ENCODE data around the gene IL25. TPM values are rescaled to one million over a fixed set of nuclear protein-coding genes. Genes with fewer than 3 reads are reported as not detected.
"Not testable (repeated sequence)": the region's sequence is repeated elsewhere in the genome, so short reads cannot be mapped to it uniquely, and the experiment has no call there.

Gene IL25
- total RNA-seq, 1 donor: not detected

DNA sequence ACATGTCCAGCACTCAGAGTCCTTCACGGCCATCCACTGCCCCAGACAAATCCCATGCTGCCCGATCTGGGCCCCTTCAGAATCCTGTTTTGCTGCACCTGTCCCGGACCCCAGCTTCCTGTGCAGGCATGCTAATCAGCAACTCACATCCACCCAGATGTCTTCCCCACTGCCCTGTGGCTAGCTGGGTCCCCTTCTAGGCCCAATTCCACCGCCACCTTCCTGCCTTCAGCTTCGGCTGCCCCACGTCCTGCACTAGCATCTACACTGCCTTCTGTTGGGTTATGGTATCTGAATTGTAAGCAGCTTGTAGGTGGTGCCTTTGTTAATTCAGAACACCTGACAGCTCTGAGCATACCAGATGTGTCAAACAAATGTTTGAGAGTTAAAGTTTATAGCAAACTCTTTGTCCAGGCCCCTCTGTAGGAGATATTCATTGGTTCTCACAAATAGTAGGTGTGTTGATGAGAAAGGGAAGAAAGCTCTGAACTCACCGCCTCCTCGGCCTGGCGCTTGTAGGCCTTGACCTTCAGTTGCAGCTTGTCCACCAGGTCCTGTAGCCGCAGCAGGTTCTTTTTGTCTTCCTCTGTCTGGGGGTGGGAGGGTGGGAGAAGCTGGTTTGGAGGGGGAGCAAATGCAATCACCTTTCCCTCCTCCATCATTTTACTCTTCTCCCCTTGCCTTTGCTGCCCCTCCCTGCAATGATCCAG, 10.3 kb downstream of the IL25 start:
- no peaks in the 10 kb centered on the region for H3K36me3 ChIP-seq (ENCODE audit: insufficient read depth, low read length)
- H3K79me2 ChIP-seq (ENCODE audit: insufficient read depth, low read length): no peaks in the 10 kb centered on the region
- H2AFZ ChIP-seq (ENCODE audit: low read length): no peak overlapping the region
- no peaks in the 10 kb centered on the region for H3K27me3 ChIP-seq (ENCODE audit: insufficient read depth, low read length)
- no peak overlapping the region for H3K27ac ChIP-seq (ENCODE audit: low read depth, low read length)
- no peak for TF ChIP-seq CTCF (IDR thresholded peaks at IDR 0.05; ENCODE audit: extremely low read depth, low read depth, low read length)
- H3K4me2 ChIP-seq (ENCODE audit: insufficient read depth, low read length): no peak overlapping the region
- H4K20me1 ChIP-seq (ENCODE audit: insufficient read depth, low read length): no peaks in the 10 kb centered on the region
- H3K4me1 ChIP-seq (ENCODE audit: insufficient read depth, low read length): no peaks in the 10 kb centered on the region
- no peak overlapping the region for H3K4me3 ChIP-seq (ENCODE audit: insufficient read depth, low read length)
- no peaks in the 10 kb centered on the region for H3K9me3 ChIP-seq (ENCODE audit: low read depth, low read length)
- DNase-seq (ENCODE audit: insufficient read length, low spot score, missing footprints): no peak

- H3K27me3 ChIP-seq (ENCODE audit: insufficient read depth, low read length): no peaks in the 10 kb centered on the region
- no peak overlapping the region for H2AFZ ChIP-seq (ENCODE audit: low read length)
Measured at GRCh38 chr14:23384364-23385080, 11.9 kb downstream of the IL25 start.

GRCh38 chr14:23385244-23385641, 12.6 kb downstream of the IL25 start:
- Histone ChIP-seq H2AFZ (ENCODE audit: low read length) (no peak overlapping the region), H3K4me1 (ENCODE audit: insufficient read depth, low read length) (no peaks in the 10 kb centered on the region), H3K4me3 (ENCODE audit: insufficient read depth, low read length) (no peak overlapping the region), H3K36me3 (ENCODE audit: insufficient read depth, low read length) (no peaks in the 10 kb centered on the region), H3K79me2 (ENCODE audit: insufficient read depth, low read length) (no peaks in the 10 kb centered on the region), H3K27ac (ENCODE audit: low read depth, low read length) (no peak overlapping the region), H4K20me1 (ENCODE audit: insufficient read depth, low read length) (no peaks in the 10 kb centered on the region), H3K9me3 (ENCODE audit: low read depth, low read length) (no peaks in the 10 kb centered on the region), H3K27me3 (ENCODE audit: insufficient read depth, low read length) (no peaks in the 10 kb centered on the region), H3K4me2 (ENCODE audit: insufficient read depth, low read length) (no peak overlapping the region)
- no peak for DNase-seq (ENCODE audit: insufficient read length, low spot score, missing footprints)
- no peak for TF ChIP-seq CTCF (IDR thresholded peaks at IDR 0.05; ENCODE audit: extremely low read depth, low read depth, low read length)

More at GRCh38 chr14:23384364-23385080, 11.9 kb downstream of the IL25 start:
- Histone ChIP-seq H3K4me3 (ENCODE audit: insufficient read depth, low read length) (no peak overlapping the region), H3K4me1 (ENCODE audit: insufficient read depth, low read length) (no peaks in the 10 kb centered on the region), H3K9me3 (ENCODE audit: low read depth, low read length) (no peaks in the 10 kb centered on the region), H3K27ac (ENCODE audit: low read depth, low read length) (no peak overlapping the region), H3K4me2 (ENCODE audit: insufficient read depth, low read length) (no peak overlapping the region), H3K36me3 (ENCODE audit: insufficient read depth, low read length) (no peaks in the 10 kb centered on the region), H3K79me2 (ENCODE audit: insufficient read depth, low read length) (no peaks in the 10 kb centered on the region), H4K20me1 (ENCODE audit: insufficient read depth, low read length) (no peaks in the 10 kb centered on the region)
- DNase-seq (ENCODE audit: insufficient read length, low spot score, missing footprints): no peak
- no peak for TF ChIP-seq CTCF (IDR thresholded peaks at IDR 0.05; ENCODE audit: extremely low read depth, low read depth, low read length)

GRCh38 chr14:23385642-23386265, 13.1 kb downstream of the IL25 start:
- Histone ChIP-seq H3K27ac (ENCODE audit: low read depth, low read length) (no peak overlapping the region), H3K27me3 (ENCODE audit: insufficient read depth, low read length) (no peaks in the 10 kb centered on the region), H3K4me2 (ENCODE audit: insufficient read depth, low read length) (no peak overlapping the region), H3K79me2 (ENCODE audit: insufficient read depth, low read length) (no peaks in the 10 kb centered on the region), H3K36me3 (ENCODE audit: insufficient read depth, low read length) (no peaks in the 10 kb centered on the region), H4K20me1 (ENCODE audit: insufficient read depth, low read length) (no peaks in the 10 kb centered on the region), H3K4me3 (ENCODE audit: insufficient read depth, low read length) (no peak overlapping the region), H3K4me1 (ENCODE audit: insufficient read depth, low read length) (no peaks in the 10 kb centered on the region), H3K9me3 (ENCODE audit: low read depth, low read length) (no peaks in the 10 kb centered on the region), H2AFZ (ENCODE audit: low read length) (no peak overlapping the region)
- no peak for TF ChIP-seq CTCF (IDR thresholded peaks at IDR 0.05; ENCODE audit: extremely low read depth, low read depth, low read length)
- DNase-seq (ENCODE audit: insufficient read length, low spot score, missing footprints): no peak

- H3K9me3 ChIP-seq (ENCODE audit: low read depth, low read length); H3K27me3 ChIP-seq (ENCODE audit: insufficient read depth, low read length): not testable (repeated sequence)
Measured at GRCh38 chr14:23386266-23386657, 13.7 kb downstream of the IL25 start.

More at GRCh38 chr14:23386266-23386657, 13.7 kb downstream of the IL25 start:
- not testable (repeated sequence) for H3K4me2 ChIP-seq (ENCODE audit: insufficient read depth, low read length); DNase-seq (ENCODE audit: insufficient read length, low spot score, missing footprints); H3K4me1 ChIP-seq (ENCODE audit: insufficient read depth, low read length); H3K27ac ChIP-seq (ENCODE audit: low read depth, low read length); H3K79me2 ChIP-seq (ENCODE audit: insufficient read depth, low read length); H3K4me3 ChIP-seq (ENCODE audit: insufficient read depth, low read length); H2AFZ ChIP-seq (ENCODE audit: low read length); H4K20me1 ChIP-seq (ENCODE audit: insufficient read depth, low read length); H3K36me3 ChIP-seq (ENCODE audit: insufficient read depth, low read length)

All from osteoblast (primary cell).